Activated T-helper 17 cell treated with anti-CD3 and anti-CD28 coated beads, Interleukin-2, amount 50 U/mL, for 72 hours (primary cell): ENCODE measurements around the gene SPON1. TPM values are rescaled to one million over a fixed set of nuclear protein-coding genes. Genes with fewer than 3 reads are reported as not detected.

Experiments used
- ATAC-seq: fragments of 150-1000 bp; cut with Tn5 transposase; replicated peaks from 2 replicates; pipeline ENCODE4 v1.10.0; 2021; ENCODE audit warnings: mild to moderate bottlenecking, moderate library complexity
- H3K27ac Mint-ChIP-seq: one replicate; pipeline ENCODE4 v1.8.0; 2022; ENCODE audit warnings: mixed read lengths
- H3K27me3 Mint-ChIP-seq: one replicate; pipeline ENCODE4 v1.8.0; 2022; ENCODE audit warnings: mixed read lengths
- H3K36me3 Mint-ChIP-seq: one replicate; pipeline ENCODE4 v1.8.0; 2022; ENCODE audit warnings: low read depth, mild to moderate bottlenecking, mixed read lengths
- H3K4me1 Mint-ChIP-seq: one replicate; pipeline ENCODE4 v1.8.0; 2022; ENCODE audit warnings: mixed read lengths
- H3K4me3 Mint-ChIP-seq: one replicate; pipeline ENCODE4 v1.8.0; 2022; ENCODE audit warnings: mild to moderate bottlenecking, mixed read lengths
- H3K9me3 Mint-ChIP-seq: one replicate; pipeline ENCODE4 v1.8.0; 2022; ENCODE audit warnings: mixed read lengths
- total RNA-seq, 2 donors: library from RNA; stranded (reverse); gene quantifications; one replicate each; pipeline ENCODE4 v1.2.3, GENCODE V29; 2022

The SPON1 gene
- total RNA-seq, 2 donors from 2014 or later, result 0.06 to 0.90 TPM

DNA sequence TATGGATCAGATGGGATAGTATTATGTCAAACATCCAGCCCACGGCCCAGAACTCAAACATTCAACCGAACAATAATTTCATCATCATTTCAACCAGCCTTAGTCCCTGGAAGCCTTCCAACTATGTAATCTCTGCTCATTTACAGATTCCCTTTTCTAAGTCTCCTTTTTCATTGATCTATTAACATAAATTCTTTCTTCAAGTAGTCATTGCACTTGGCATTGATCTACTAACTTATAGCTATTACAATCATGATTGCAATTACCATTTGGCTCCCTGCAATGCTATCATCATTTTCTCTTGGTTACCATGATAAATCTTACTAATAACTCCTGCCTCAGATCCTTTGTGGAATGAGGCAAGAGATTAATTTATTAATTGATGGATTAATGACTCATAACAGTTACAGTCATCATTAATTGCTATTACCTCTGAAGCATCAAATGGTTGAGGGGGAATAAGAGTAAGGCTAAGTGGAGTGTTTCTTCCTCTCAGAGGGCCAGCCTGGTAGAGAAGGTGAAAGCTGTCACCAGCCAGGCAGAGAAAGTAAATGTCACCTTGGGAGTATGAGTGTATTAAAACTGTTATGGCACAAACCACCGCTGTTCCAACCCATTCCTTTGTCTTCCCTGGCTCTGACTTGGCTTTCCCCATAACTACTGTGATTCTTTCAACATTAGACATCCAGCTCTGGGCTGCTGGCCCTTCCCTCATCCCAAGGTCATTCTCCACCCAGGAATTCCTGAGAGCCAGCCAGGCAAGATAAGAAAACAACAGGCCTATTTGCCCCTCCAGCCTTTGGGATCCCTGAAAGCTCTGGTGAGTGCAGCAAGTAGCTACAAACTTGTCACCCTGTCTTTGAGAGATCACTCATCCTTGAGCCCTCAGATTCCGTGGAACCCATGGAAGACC lies 221.8 kb downstream of the SPON1 start:
- Mint-ChIP-seq H3K9me3 (no peaks in the 10 kb centered on the region), H3K4me3 (no peak overlapping the region), H3K27ac (no peak overlapping the region), H3K4me1 (no peaks in the 10 kb centered on the region), H3K36me3 (no peaks in the 10 kb centered on the region), H3K27me3 (no peaks in the 10 kb centered on the region)
- ATAC-seq, result no peak

GRCh38 chr11:14185461-14185860 lies 222.9 kb downstream of the SPON1 start:
- ATAC-seq, result no peak
- Mint-ChIP-seq H3K27me3 (no peaks in the 10 kb centered on the region), H3K27ac (no peak overlapping the region), H3K4me3 (no peak overlapping the region), H3K4me1 (no peaks in the 10 kb centered on the region), H3K9me3 (no peaks in the 10 kb centered on the region), H3K36me3 (no peaks in the 10 kb centered on the region)

DNA sequence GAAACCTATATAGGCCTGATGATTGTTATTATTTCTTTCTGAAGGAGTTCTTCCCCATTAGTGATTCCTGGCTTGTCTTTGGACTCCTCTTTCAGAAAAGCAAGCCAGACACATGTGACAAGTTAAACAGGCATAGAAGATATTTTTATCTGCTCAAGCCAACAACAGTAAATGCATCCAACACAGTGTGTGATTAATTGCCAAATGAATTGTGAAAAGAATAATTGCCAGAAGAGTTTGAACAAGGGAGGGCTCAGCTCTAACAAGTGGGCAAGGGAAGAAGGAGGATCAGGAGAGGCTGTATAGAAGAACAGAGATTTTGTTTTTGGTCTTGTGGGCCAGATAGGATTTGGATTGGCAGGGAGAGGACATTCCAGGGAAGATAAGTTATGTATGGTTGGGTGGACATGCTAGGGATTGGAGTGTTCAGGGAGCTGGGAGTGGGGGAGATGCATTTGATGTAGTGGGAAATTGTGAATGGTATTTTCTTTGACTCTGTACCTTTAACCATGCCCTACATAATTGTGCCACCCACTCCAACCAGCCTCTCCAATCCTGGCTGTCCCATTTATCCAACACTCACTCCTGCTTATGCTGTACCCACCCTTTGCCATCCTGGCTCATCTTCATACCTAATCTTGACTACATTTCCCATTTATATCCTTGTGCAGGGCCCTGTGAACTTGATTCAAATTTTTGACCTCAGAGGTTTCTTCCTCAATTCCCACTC lies 223.7 kb downstream of the SPON1 start:
- H3K36me3 Mint-ChIP-seq, result no peaks in the 10 kb centered on the region

DNA sequence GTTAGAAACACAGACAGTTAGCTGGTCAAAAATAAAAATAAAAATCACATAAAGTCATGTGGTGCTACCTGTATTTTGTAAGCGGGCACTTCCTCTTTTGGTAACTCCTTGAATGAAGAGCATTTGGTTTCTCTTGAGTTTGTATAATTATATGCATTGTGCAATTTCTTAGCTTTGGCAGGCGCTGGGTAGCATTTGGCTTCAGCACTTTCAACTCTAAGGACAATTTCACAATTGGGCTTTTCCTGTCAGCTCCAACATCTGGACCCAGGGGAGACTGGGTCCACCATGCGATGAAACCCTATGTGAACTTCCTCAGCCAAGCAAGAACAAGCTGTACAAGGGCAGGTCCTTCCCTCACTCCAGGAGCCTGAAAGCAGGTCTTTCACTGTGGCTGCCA lies 227.4 kb downstream of the SPON1 start:
- Mint-ChIP-seq H3K27ac (no peak overlapping the region), H3K9me3 (no peaks in the 10 kb centered on the region), H3K4me3 (no peak overlapping the region), H3K36me3 (no peaks in the 10 kb centered on the region), H3K4me1 (no peaks in the 10 kb centered on the region), H3K27me3 (no peaks in the 10 kb centered on the region)
- no peak for ATAC-seq

More for the DNA sequence above, 223.7 kb downstream of the SPON1 start:
- H3K27me3 Mint-ChIP-seq, result no peaks in the 10 kb centered on the region
- H3K4me1 Mint-ChIP-seq, result no peaks in the 10 kb centered on the region
- no peaks in the 10 kb centered on the region for H3K9me3 Mint-ChIP-seq
- H3K4me3 Mint-ChIP-seq, result no peak overlapping the region
- no peak for ATAC-seq
- H3K27ac Mint-ChIP-seq, result no peak overlapping the region

GRCh38 chr11:14190992-14191778 lies 228.7 kb downstream of the SPON1 start:
- no peak overlapping the region for H3K4me3 Mint-ChIP-seq
- H3K9me3 Mint-ChIP-seq, result no peaks in the 10 kb centered on the region
- ATAC-seq, result no peak
- no peaks in the 10 kb centered on the region for H3K27me3 Mint-ChIP-seq
- no peak overlapping the region for H3K27ac Mint-ChIP-seq
- H3K4me1 Mint-ChIP-seq, result no peaks in the 10 kb centered on the region
- H3K36me3 Mint-ChIP-seq, result no peaks in the 10 kb centered on the region

- Mint-ChIP-seq H3K27me3 (no peaks in the 10 kb centered on the region), H3K9me3 (no peaks in the 10 kb centered on the region), H3K4me1 (no peaks in the 10 kb centered on the region), H3K36me3 (no peaks in the 10 kb centered on the region), H3K4me3 (no peak overlapping the region), H3K27ac (no peak overlapping the region)
- no peak for ATAC-seq
Measured at GRCh38 chr11:14193644-14194043, 231.1 kb downstream of the SPON1 start.

DNA sequence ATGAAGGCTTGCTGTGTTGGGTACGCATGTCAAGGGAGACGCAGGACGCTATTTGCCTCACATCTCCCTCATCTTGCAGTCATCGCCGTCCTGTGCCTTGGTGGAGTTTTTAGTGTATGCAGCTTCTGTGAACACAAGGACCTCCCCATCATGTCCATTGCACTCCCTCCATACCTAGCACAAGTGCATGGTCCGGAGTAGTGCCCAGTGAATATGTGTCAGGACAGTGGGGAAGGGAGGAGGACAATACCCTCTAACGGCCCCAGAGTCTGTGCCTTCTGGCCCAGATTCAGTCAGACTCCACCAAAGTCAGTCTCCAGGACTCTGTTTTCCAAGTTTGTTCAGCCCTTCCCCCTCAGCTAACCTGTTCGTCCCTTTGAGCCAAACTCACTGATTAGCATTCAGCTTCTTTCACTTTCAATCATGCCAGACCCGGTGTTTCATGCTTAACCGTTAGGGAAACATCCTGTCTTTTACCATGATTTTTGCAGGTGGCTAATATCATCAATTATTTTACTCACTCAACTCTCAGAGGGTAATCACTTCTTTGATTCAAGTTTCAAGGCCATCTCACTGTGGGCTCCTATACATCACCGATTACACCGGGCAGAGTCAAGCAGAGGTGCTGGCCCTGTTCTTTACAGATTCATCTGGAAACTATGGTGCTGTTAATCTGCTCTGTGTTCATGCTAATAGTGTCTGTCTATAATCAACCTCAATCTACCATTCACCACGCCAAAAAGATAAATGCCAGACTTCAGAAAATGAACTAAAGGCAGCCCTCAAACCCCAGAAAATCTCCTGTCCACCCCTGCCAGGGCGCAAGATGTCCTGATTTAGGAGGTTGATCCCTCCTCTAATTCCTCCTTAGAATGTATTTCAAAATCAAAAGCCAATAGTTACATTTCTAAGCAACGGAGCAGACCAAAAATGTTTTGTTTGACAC lies 240.0 kb downstream of the SPON1 start:
- ATAC-seq, result peak; percentile 62
- H3K4me3 Mint-ChIP-seq, result peak overlapping the region; percentile 58
- H3K27ac Mint-ChIP-seq, result peak overlapping the region; percentile 63
- no peaks in the 10 kb centered on the region for H3K36me3 Mint-ChIP-seq
- H3K9me3 Mint-ChIP-seq, result no peaks in the 10 kb centered on the region
- peaks cover 13% of the 10 kb centered on the region for H3K4me1 Mint-ChIP-seq
- H3K27me3 Mint-ChIP-seq, result no peaks in the 10 kb centered on the region

- H3K27ac Mint-ChIP-seq, result no peak overlapping the region
- peak overlapping the region; percentile 58 for H3K4me3 Mint-ChIP-seq
Measured at GRCh38 chr11:14203321-14203720, 240.8 kb downstream of the SPON1 start.

DNA sequence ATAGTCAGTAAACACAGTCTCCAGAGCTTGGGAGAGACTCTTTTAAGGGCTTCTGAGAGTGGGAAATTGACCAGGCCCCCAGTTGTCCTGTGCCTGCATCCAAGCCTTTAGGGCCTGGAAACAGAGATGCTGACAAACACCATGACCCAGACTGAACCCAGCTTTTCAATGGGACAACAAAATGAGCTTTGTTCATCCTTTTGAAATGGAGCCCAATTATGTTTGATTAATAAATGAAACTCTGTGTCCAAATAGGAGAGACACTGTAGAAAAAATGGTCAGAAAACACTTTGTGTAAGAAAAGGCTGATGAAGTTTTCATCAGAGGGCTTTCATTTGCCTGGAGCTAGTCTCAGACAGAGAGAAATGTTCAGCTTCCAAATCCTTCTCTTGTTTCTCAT lies 250.5 kb downstream of the SPON1 start:
- no peaks in the 10 kb centered on the region for H3K36me3 Mint-ChIP-seq
- H3K27ac Mint-ChIP-seq, result no peak overlapping the region
- no peak for ATAC-seq
- H3K4me1 Mint-ChIP-seq, result no peaks in the 10 kb centered on the region
- no peak overlapping the region for H3K4me3 Mint-ChIP-seq
- no peaks in the 10 kb centered on the region for H3K27me3 Mint-ChIP-seq
- H3K9me3 Mint-ChIP-seq, result no peaks in the 10 kb centered on the region

More at GRCh38 chr11:14203321-14203720, 240.8 kb downstream of the SPON1 start:
- Mint-ChIP-seq H3K9me3 (no peaks in the 10 kb centered on the region), H3K4me1 (peaks cover 13% of the 10 kb centered on the region), H3K27me3 (no peaks in the 10 kb centered on the region), H3K36me3 (no peaks in the 10 kb centered on the region)
- ATAC-seq, result no peak

DNA sequence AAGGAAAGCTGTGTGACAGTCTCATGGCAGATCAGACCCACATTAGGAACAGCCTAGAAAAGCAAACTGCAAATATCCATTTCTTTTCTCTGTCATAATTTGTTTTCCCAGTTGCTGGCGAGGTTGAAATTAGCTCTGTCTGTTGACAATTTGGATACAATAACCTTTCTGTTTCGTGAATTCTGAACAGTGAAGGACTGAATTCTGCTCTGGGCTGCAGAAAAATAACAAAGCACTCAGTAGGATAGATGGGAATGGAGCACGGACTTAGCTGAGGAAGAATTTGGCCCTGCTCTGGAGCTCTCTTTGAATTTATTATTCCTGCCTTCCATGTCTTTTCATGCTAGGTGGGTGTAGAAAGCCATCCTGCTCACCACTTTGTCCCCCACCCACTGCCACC lies 256.2 kb downstream of the SPON1 start:
- Mint-ChIP-seq H3K27ac (no peak overlapping the region), H3K9me3 (no peaks in the 10 kb centered on the region), H3K4me3 (no peak overlapping the region), H3K4me1 (no peaks in the 10 kb centered on the region), H3K27me3 (no peaks in the 10 kb centered on the region), H3K36me3 (no peaks in the 10 kb centered on the region)
- ATAC-seq, result no peak

DNA sequence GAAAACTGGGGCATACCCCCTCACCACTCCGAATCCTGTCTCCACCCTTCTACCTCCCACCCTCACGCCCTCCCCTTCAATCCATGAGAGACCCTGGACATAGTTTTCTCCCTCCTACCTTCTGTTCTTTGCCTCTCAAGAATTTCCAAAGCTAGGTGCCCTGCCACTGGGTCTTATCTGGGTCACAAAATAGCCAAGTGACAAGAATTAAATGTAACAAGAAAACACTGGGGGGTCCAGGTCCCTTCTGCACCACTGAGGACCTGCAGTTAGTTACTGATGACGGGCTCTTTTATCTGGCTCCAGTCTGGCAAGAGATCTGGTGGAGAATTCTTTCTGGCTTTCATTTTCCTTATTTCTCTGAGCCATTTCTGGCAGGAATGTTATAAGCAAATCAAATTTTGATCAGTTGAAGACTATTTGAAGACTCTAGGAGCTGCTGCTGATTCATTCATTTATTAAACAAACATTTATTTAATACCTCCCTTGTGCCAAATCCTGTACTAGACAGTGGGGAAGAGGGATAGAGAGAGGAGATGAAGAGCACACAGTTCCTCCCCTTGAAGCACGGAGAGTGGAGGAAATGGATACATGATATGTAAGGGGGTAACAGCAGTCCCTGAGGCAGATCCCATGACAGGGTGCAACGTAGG lies 261.2 kb downstream of the SPON1 start:
- Mint-ChIP-seq H3K9me3 (no peaks in the 10 kb centered on the region), H3K27ac (no peak overlapping the region), H3K4me1 (peaks cover 5% of the 10 kb centered on the region), H3K36me3 (no peaks in the 10 kb centered on the region), H3K27me3 (no peaks in the 10 kb centered on the region), H3K4me3 (no peak overlapping the region)
- ATAC-seq, result no peak

GRCh38 chr11:14224395-14224794 lies 261.9 kb downstream of the SPON1 start:
- H3K36me3 Mint-ChIP-seq, result no peaks in the 10 kb centered on the region
- no peak overlapping the region for H3K27ac Mint-ChIP-seq
- no peak overlapping the region for H3K4me3 Mint-ChIP-seq
- H3K27me3 Mint-ChIP-seq, result no peaks in the 10 kb centered on the region
- H3K4me1 Mint-ChIP-seq, result peaks cover 5% of the 10 kb centered on the region
- no peaks in the 10 kb centered on the region for H3K9me3 Mint-ChIP-seq
- no peak for ATAC-seq

DNA sequence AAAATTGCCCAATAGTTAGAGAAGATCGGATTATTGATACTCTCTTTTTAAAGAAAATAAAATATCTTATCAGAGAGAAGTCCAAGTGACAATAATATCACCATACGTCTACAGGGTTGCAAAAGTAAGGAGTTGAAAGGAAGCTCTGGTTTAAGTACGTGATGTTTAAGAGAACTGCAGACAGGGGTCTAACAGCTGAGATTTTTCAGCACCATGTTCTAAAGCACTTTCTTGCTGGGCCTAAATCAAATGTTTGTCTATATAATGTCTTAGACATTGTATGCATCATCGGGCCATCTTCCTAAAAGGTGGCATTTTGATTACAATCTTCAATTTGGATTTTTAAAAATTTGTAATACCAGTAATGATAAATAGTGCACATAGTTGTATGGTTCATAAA lies 263.1 kb downstream of the SPON1 start:
- no peaks in the 10 kb centered on the region for H3K27me3 Mint-ChIP-seq
- H3K36me3 Mint-ChIP-seq, result no peaks in the 10 kb centered on the region
- no peak overlapping the region for H3K27ac Mint-ChIP-seq
- ATAC-seq, result no peak
- no peaks in the 10 kb centered on the region for H3K9me3 Mint-ChIP-seq
- peaks cover 5% of the 10 kb centered on the region for H3K4me1 Mint-ChIP-seq
- H3K4me3 Mint-ChIP-seq, result no peak overlapping the region
